Measurements from ENCODE around the gene NECAB3.

Gene NECAB3

GRCh38 chr20:33676652-33677645 is 2.7 kb upstream of the NECAB3 start:
- DNase-seq: no peak

- DNase-seq: no peak
Observed at GRCh38 chr20:33676121-33676520, 1.9 kb upstream of the NECAB3 start.

- no peak for DNase-seq
Observed at GRCh38 chr20:33675136-33675959, 1.1 kb upstream of the NECAB3 start.

DNA sequence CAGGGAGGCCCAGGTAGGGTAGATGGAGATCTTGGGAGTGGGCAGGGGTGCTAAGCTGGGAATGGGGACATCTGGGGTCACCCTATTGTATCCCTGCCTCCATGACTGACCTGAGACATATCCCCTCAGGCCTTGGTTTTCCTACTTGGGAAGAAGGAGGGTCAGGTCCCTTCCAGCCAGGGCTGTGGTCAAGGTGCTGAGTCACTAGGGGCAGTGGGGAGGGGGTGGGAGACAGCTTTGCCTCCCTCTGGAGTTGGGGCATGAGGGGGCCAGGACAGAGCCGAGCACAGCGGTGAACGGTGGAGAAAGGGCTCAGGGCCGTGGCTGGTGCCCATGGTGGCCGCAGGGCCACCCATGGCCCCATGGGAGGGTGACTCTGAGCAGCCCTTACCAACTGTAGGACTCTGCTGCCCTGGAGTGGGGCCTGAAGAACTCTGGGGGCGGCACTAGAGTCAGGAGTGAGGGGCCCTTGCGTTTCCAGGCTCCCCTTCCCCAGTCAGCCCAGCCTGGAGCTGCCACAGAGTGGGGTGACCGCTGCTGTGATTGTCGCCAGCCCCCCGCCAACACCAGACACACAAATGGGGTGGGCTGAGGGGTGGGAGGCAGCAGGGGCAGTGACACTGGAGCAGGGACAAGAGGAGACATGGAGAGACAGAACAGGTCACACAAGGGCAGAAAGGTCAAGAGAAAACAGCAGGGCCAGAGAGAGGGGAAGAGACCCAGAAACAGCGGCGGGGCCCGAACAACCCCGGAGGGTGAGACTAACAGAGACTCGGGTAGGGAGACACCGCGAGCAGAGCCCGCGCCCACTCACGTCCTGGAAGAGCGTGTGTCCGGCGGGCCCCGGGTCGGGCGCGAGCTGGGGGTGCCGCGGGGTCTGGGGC is 576 bp downstream of the NECAB3 start:
- no peak for DNase-seq

GRCh38 chr20:33673114-33673409 is 1.2 kb downstream of the NECAB3 start:
- DNase-seq: no peak

- DNase-seq: peak; percentile 11
Observed at GRCh38 chr20:33672426-33673113, 1.7 kb downstream of the NECAB3 start.

- DNase-seq: no peak
Observed at GRCh38 chr20:33671573-33672288, 2.5 kb downstream of the NECAB3 start.

GRCh38 chr20:33670715-33671499 is 3.3 kb downstream of the NECAB3 start:
- DNase-seq: no peak

DNA sequence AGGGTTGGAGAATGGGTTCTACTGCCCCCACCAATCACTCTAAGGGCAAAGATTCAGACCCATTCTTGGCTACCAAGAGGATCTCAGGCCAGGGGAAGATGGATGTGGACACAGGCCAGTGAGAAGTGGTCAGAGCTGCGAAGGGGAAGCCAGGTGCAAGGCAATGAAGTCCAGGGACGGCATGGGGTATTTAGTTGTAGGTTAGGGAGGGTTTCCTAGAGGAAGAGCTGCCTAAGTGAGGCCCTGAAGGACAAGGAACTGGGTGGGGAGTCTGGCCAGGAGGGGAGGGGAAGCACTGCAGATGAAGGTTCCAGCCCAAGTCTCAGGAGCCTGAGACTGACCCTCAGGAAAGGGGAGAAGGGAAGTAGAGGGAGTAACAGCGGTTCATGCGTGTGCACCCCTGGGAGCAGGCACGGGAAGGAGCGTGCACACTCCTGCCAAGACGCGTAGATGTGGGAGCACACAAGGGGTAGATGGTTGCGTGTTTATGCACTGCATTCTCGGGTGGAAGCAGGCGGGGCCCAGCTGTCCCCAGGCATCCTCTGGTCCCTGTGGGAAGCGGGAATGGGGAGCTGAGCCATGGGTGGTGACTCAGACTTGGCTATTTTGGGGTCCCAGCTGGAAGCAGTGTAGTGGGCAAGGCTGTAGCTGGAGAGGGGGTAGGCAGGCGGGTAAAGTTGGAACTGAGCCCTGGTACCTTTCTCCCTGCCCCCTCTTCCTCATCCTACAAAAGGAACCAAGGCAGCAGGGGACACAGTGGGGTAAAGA is 4.2 kb downstream of the NECAB3 start:
- DNase-seq: no peak

DNA sequence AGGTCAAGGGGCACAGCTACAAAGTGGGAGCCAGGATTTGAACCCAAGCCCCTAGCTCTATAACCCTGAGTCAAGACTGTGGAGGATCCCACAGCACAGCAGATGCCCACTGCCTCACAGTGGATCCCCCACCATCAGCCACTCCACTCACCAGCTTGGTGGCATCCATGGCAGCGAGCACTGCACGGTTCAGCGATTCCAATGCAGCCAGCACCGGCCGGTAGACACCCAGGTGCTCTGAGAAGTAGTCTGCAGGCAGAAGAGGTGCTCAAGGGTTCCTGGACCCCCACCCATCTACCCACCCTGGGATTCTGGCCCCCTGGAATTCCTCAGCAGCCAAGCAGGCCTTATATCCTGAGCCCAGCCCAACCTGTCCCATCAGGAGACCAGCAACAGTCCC is 5.0 kb downstream of the NECAB3 start:
- DNase-seq: no peak

DNA sequence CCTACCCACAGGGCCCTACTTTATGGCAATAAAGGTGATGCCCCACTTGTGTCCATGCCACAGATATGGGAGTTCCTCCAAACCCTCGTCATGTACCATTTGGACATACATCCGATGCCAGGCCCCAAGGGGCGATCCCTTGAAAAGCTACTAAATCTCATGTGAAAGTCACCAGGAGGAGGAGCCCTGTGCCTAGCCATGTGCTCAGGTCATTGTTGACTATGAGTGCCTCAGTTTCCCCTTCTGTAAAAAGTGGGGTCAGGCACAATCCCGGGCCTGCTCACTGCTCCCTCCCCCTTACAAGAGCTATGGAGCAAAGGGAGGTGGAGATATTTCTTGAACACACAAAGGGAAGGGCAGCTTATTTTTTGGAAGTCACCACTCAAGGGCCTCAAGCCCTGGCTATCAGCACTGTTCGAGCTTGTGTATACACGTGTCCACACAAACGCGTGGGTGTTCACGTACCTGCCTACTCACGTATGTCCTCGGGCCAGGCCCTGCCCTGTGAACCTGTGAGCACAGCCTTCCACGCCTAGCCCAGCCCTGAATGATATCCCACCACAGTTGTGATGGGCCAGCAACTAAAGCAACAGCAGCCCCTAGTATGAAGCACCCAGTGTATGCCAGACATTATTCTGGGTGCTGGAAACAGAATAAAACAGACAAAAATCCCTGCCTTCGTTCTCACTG is 5.6 kb downstream of the NECAB3 start:
- DNase-seq: no peak

- DNase-seq: no peak
Observed at GRCh38 chr20:33667676-33668465, 6.4 kb downstream of the NECAB3 start.

- no peak for DNase-seq
Observed at GRCh38 chr20:33667245-33667675, 7.0 kb downstream of the NECAB3 start.

DNA sequence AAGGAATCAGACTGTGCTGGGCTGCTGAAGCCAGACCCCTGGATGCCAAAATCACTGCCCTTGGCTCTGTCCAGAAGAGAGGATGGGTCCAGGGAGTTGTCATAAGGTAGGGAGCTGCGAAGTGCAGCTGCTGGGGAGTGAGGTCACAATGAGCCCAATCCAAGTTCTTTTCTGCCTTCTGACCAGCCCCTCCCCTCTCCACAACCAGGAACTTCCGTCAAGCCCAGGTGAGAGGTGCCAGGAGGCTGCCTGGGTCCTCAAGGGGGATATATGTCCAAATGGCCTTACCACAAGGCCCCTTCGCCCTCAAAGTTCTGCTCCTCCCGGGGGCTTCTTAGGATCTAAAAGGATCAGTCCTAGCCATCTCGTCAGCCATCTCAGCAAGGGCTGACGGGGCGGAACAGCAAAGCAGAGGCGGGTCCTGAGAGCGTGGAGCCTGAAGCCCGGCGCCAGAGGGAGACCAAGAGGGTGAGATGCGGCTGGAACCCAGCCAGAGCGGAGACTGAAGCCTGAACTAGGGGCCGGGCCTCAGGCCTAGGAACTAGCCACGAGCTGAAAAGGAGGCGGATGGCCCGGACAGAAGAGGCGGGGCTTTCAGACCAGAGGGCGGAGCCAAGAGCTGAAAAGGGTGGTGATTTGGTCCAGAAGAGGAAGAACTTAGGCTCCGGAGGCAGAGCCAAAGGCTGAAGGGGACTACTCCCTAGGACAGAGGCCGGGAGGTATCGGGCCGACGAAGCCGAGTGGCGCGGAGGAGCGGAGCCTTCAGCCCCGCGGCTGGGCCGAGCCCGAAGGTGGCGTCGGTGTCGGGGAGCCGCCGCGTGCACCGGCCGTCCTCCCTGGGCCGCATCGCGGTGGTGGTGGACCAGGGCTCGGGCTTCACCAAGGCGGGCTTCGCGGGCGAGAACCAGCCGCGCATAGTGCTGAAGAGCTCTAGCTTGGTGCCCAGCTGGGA is 7.7 kb downstream of the NECAB3 start, which contains the start of gene ACTL10:
TSS of gene ACTL10 (plus strand) at position 651 of the 952 bp plus-strand sequence. CDS start 555 bp downstream, outside the sequence.
- DNase-seq: no peak

- no peak for DNase-seq
Observed at GRCh38 chr20:33664762-33665144, 9.5 kb downstream of the NECAB3 start.

GRCh38 chr20:33664085-33664761 is 10.0 kb downstream of the NECAB3 start:
- no peak for DNase-seq

All from NCI-H1694 (cell line).